ENCODE results near the gene MPHOSPH9.
"Not testable (repeated sequence)": the region's sequence is repeated elsewhere in the genome, so short reads cannot be mapped to it uniquely, and the experiment has no call there.

Gene MPHOSPH9

GRCh38 chr12:123225443-123225842 is 7.5 kb downstream of the MPHOSPH9 start:
- FAIRE-seq, result no peak

- FAIRE-seq, result no peak
Observed at GRCh38 chr12:123223241-123223668, 9.7 kb downstream of the MPHOSPH9 start.

DNA sequence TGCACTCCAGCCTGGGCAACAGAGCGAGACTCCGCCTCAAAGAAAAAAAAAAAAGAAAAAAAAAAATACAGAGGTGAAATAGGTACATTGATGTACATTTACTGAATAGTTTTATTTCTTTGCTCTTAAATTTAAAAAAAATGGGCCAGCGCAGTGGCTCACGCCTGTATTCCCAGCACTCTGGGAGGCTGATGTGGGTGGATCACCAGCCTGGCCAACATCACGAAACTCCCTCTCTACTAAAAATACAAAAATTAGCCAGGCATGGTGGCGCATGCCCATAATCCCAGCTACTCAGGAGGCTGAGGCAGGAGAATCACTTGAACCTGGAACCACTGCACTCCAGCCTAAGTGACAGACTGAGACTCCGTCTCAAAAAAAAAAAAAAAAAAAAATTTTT is 25.1 kb downstream of the MPHOSPH9 start:
- FAIRE-seq, result not testable (repeated sequence)

DNA sequence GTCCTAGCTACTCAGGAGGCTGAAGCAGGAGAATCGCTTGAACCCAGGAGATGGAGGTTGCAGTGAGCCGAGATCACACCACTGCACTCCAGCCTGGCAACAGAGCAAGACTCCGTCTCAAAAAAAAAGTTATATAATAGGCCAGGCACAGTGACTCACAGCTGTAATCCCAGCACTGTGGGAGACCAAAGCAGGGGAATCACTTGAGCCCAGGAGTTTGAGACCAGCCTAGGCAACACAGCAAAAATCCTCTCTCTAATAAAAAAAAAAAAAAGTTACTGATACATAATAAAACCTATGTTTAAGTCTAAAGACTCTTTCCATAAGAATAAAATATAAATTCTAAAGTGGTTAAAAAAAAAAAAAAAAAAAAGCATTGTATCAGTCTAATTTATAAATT is 26.1 kb downstream of the MPHOSPH9 start:
- FAIRE-seq, result not testable (repeated sequence)

- FAIRE-seq, result no peak
Observed at GRCh38 chr12:123200414-123200813, 32.5 kb downstream of the MPHOSPH9 start.

DNA sequence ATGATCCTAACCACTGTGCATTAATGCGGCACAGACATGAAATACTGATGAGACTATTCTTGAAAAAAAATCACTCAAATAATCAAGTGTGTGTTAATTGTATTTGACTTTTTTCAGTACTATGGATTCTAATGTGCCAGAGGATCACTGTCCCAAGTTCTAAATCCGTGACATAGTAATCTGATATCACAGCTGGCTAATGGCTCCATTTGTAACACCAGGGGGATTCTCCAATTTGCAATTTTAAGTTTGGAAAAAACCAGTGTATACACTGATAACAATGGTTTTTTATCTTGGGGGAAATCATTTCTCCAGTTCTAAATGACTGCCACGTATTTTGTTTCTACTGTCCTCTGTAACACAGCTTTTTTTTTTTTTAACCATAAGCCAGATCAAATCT is 33.0 kb downstream of the MPHOSPH9 start:
- no peak for FAIRE-seq

DNA sequence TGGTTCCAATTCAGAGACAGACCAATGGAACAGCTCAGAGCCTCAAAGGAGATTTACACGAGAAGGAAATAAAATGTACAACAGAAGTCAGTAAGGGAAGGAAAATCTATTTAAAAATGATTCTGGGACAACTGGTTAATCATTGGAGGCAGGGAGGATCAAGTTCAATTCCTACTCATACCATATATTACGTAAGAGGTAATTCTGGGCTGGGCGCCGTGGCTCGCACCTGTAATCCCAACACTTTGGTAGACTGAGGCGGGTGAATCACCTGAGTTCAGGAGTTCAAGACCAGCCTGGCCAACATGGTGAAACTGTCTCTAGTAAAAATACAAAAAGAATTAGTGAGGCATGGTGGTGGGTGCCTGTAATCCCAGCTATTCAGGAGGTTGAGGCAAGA is 45.3 kb downstream of the MPHOSPH9 start:
- FAIRE-seq, result no peak

GRCh38 chr12:123180171-123180570 is 52.8 kb downstream of the MPHOSPH9 start:
- FAIRE-seq, result no peak

GRCh38 chr12:123171967-123172366 is 61.0 kb downstream of the MPHOSPH9 start:
- no peak for FAIRE-seq

GRCh38 chr12:123167329-123167728 is 65.6 kb downstream of the MPHOSPH9 start:
- FAIRE-seq, result no peak

GRCh38 chr12:123165537-123165936 is 67.4 kb downstream of the MPHOSPH9 start:
- no peak for FAIRE-seq

DNA sequence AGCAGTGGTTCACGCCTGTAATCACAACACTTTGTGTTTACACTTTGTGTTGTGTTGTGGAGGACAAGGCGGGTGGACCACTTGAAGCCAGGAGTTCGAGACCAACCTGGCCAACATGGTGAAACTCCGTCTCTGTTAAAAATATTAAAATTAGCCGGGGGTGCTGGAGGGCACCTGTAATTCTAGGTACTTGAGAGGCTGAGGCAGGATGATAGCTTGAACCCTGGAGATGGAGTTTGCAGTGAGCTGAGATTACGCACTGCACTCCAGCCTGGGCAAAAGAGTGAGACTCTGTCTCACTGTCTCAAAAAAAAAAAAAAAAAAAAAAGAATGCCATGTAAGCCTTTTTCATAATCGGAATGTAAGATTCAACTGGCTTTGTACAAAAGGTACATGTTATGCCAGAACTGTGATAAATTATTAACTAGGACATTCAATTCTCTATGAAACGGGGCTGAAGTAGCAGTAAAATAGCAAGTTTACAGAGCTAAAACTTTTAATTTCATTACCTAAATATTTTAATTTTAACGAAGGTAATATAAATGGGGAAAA is 68.2 kb downstream of the MPHOSPH9 start:
- FAIRE-seq, result no peak

DNA sequence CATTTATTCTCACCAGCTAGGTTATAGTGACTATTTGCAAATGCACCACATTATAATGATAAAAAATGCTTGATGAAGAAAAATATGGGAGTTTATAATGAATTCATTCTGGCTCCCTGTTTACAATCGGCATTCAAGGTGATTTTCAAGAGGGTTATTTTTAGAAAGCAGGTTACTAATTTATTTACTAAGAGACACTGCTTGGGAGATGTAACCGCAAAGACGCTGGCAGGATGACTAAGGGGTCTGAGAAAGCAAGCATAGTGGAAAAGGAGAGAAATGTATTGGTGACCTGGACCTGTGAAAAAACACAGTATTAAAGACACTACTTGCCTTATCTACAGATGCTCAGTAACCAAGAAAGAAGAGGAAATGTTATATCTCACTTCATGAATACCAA is 68.7 kb downstream of the MPHOSPH9 start:
- FAIRE-seq, result no peak

- FAIRE-seq, result no peak
Observed at GRCh38 chr12:123163227-123163626, 69.7 kb downstream of the MPHOSPH9 start.

DNA sequence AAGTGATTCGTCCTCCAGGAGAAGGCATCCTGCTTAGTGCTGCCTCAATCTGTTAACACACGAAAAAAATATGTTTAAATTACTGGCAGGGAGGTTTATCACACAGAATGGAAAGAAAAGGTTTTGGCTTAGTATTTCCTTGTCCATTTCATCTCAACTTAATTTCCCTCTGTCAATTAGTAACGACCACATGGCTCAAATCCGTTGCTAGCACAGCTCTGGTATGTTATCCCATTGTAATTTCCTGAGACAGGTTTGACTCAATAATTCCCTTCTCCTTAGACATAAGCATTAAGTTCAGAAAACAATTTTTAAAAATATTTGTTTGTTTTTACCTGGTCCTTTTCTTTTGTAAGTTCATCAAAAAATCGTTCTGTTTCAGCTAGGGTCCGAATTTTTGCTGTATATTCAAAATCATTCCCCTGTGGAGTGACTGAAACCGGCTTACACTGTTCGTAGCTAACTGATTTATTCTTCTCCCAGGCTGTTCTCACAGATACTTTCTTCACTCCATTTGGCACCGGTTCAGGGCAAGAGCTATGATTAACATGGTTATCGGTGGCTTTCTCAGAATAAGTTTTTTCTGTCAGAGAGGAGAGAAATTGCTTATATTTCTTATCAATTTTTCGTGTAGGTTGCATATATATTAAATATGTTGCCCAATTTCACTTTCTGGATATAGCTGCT is 72.0 kb downstream of the MPHOSPH9 start:
- no peak for FAIRE-seq

DNA sequence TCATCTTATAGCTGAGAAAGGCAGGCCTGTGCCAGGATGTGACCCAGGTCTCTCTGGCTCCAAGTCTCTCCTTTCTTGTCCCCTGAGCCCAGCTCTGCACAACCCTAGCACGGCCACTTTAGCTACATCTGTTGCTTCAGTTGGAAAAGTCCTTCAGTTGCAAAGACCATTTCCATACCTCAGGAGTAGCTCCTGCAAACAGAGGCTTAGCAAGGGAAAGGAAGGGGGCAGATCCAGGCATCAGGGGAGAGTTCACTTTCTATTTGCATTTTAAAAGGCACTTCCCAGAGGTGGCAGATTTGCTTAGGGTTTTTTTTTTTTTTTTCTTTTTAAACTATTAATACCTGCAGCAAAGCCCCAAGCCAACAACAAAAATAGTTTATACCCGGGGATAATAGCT is 79.0 kb downstream of the MPHOSPH9 start:
- no peak for FAIRE-seq

DNA sequence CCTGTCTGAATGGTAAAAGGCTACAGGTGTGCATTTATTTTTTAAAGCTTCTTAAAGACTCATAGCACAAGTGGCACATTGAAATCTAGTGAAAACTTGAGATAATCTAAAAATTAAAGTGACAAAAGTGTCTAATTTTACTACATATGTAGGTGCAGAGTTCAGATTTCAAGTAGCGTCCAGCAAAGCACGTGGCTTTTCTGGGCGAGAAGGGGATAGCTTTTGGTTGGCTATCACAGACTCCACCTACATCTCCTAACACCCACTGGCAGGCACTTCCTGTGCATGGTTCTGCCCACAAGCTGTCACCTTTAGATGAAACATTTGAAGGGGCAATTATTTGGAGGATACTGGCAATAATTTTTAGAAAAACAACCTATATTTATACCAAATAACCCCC is 80.1 kb downstream of the MPHOSPH9 start:
- FAIRE-seq, result no peak

DNA sequence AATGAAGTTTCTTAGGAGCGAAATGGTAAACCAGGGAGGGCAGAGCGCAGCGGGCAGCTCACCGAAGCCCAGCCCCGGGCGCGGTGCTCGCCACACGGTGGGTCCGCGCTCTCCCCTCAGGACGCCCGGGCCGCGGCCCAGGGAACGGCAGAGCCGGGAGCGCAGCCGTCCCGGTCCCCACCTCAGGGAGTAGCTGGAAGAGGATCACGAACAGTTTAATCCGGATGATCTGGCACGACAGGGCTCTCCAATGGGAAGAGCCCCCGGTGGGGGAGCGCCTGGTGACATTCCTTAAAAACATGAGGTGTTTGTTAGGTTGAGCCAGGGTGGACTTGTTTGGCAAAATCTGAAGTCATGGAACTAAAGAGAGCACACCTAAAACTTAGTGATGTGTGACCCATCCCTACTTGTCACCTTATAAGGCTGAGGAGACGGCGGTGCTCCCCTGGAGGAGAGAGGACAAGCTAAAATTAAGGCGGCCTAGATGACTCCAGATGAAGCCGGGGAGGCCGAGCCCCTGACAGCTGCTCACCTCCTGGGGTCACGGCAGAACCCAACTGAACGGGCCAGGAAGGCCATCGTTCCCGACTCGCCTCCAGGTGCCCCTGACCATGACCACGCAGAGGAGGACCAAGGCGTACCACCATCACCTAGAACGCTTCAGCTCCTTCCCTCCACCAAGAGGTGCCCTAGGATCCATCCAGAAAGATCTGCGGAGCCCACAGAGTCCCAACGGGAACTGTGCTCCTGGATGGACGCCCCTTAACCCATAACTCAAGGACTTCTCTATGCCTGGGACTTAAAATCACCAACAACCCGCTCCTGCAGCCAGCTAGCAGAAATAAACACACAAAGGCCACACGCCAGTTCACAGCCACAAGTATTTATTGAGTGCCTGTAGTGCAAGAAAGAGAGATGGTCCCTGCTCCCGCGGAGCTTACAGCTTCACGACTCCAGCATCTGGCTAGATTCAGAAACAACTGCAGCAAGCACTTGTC is 81.2 kb downstream of the MPHOSPH9 start:
- FAIRE-seq, result no peak

DNA sequence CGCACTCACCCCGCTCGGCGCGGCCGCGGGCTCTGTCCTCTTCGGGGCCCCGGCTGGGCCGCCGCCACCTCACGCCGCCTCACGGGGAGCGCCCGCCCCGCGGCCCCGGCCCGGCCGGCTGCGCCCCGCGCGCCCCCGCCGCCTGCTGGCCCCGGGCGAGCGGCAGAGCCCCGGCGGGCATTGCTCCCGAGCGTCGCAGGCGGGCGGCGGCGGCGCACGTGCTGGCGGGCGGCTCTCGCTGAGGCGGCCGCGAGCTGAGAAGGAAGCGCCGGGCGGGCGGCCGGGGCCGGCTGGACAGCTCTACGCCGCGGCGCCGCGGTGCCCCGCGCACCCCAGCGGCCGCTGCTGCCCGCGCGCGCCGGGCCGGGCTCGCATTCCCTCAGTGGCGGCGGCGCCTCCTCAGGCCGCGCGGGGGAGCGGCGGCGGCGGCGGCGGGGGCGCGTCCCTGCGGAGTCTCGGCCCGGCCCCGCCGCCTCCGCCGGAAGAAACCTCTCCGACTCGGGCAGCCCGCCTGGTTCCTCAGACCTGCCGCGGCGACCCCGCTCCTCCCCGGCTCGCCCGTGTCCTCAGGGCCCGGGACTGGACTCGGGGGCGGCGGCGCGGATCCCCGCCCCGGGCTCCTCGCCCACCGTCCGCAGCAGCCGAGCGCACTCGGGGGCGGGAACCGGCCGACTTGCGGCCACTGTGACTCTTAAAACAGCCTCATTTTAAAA is 82.0 kb downstream of the MPHOSPH9 start, which contains the start of gene PITPNM2:
PITPNM2 (minus strand) TSS at position 347 of the 713 bp plus-strand sequence. CDS start 116,500 bp downstream, outside the sequence.
- FAIRE-seq, result no peak

DNA sequence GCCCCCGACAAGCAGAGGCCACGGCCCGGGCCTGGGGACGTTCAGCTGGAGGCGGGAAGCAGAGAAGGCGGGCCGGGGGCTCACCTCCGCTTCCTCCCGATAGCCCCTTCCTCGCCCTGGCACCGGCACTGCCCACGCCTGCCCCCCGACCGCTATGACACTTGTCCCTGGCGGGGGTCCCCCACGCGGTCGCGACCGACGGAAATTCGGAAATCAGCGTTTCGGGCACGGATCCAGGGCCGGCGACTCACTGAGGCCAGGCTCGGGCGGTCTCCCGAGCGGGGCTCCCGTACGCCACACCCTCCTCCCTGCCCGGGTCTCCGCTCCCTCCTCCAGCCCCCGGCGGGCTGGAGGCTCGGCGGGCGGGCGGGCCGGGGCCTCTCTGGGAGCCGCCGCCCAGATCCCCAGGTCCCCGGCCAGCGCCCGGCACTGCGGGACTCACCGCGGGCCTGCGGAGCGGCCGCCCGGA is 82.6 kb downstream of the MPHOSPH9 start:
- no peak for FAIRE-seq

DNA sequence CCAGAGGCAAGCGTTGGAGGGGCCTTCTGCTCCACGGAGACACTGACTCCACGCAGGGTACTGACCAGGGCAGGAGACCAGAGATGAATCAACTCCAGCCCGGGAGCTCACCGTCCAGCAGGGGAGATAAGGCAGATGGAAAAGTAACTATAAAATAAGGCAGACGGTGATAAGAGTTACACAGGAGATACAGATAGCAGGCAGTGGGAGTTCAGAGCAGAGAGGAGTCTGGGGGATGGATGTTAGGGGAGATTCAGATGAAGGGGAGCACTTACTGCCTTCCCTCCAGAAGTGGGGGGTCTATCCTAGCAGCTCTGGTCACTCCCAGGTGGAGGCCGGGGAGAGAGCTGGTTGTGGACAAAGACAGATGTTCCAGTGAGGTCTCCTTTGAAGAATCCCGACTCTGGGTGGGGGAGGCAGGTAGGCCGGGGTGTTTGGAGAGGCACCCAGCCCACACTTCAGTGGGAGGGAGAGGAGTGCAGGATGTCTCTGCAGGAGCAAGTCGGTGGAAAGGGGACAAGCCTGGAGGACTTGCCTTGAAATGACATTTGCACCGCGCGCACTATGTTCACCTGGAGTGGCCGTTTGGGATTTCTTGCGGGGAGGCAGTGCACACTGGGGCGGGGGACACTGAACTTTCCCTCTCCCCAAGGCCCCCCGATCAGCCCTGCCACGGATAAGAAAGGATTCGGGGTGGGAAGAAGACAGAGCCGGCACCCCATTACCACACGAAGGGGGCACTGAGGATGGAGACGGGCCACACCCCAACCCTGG is 83.3 kb downstream of the MPHOSPH9 start:
- no peak for FAIRE-seq

- FAIRE-seq, result no peak
Observed at GRCh38 chr12:123149088-123149487, 83.9 kb downstream of the MPHOSPH9 start.
